HG03175 (cell line): ENCODE measurements around the gene SORL1-AS1.

Experiments
- ATAC-seq: cut with Tn5 transposase; IDR thresholded peaks from one replicate; pipeline ENCODE4 v1.9.1; 2021; ENCODE audit warnings: mild to moderate bottlenecking, moderate library complexity; ENCODE audit not compliant: unreplicated experiment

The SORL1-AS1 gene

DNA sequence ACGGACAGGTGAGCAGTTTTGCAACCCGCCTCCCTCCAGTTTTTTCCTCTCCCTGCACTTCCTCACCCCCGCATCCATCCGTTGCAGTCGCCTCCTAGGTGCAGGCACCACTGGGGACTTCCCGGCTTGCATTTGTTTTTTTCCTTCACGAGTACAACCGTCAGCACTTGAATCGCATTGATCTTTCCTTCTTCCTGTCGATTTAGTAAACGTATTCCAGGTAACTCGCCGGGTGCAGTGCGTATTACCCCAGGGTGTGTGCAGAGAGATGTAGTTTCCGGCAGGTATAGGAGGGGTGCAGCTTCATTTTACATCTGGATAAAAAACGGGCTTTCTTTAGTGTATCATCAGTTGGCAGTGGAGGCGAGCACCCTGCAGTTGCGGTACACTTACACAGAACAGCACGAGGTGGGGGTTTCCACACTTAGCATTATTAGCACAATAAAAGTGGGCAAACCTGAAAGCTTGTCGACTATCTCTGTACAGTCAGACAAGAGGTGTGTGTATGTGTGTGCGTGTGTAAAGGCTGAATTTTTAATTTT lies at the start of gene SORL1-AS1:
TSS of gene SORL1-AS1 (minus strand) at position 359 of the 542 bp plus-strand sequence.
- peak; percentile 9 for ATAC-seq

DNA sequence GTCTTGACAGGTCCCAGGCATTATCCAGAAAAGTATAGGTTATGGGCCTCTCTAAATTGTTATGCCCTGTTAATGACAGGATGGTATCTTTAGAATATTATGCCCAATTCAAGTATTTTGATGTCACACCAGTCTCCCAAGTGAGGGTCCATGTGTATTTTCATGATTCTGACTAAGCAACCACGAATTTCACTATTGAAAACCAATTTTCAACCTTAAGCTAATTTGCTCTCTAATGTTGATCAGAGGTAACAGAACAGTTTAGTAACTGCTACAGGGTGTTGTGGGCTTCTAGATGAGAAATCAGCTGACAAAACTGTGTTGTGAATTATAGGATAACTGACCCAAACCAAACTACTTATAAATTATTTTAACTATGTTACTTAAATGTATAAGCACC lies 48.0 kb upstream of the SORL1-AS1 start:
- no peak for ATAC-seq

DNA sequence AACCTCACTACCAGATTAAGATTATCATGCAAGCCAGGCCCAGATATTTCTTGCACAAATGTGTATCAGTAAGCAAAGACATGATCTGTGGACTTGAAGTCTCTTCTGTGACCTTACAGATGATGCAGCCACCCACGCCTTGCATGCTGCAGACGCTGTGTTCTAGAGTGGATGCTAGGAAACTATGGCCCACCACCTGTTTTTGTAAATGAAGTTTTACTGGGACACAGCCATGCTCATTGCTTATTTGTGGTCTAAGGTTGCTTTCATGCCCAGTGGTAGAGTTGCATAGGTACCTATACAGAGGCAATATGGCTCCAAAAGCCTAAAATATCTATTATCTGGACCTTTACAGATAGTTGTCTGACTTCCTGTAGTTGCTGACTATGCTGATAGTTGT lies 47.5 kb upstream of the SORL1-AS1 start:
- ATAC-seq = no peak

DNA sequence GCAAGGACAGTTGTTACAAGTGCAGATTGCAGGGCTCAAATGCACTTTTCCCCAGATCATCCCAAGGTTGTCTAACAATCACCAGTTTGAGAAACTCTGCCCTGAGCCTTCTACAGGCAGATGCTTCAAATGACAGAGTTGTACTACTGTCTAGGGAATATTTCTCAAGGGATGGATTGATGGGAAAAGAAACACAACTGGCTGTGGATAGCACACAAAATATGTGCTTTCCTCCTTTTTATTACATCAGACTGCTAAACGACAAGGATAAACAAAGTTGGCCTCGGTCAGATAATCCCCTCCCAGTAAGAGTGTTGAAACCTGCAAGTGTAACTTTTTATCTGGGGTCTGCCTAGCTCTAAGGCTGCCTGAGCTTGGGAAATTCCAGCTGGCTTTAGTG lies 46.6 kb upstream of the SORL1-AS1 start:
- ATAC-seq = no peak

DNA sequence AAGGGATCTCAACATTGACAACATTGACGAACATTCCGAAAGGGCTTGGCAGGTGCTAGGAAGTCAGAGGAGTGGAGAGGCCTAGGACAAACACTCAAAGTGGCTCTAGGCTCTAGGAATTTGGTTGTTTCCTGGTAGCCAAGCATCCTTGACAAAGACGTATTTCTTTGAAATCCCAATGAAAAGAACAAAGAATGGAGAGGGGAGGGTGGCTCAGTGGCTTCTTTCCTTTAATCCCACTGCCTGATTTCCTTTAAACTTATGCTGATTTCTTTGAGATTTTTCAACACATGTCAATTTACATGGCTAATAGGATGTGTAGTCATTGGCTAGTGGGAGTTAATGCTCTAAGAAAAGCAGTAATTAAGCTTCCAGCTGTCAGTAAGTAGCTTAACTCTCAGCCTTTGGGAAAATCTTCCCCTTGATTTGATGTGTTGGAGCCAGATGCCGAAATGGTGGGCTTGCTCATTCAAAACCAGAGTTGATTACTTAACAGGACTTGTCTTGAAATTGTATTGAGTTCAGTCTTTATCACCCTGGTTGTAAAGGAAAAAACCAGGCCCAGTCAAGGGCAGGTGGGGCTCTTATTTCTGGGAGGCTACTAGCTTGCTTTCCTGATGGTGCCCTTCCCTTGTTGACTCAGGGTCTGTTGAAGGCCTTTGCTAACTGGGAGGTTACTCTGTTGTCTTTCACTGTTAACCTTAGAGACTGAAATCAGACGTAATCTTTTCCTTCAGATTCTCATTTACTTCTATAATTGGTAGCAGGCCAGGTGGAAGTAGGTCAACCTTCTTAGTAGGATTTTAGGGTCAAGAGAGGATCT lies 44.6 kb upstream of the SORL1-AS1 start:
- no peak for ATAC-seq

DNA sequence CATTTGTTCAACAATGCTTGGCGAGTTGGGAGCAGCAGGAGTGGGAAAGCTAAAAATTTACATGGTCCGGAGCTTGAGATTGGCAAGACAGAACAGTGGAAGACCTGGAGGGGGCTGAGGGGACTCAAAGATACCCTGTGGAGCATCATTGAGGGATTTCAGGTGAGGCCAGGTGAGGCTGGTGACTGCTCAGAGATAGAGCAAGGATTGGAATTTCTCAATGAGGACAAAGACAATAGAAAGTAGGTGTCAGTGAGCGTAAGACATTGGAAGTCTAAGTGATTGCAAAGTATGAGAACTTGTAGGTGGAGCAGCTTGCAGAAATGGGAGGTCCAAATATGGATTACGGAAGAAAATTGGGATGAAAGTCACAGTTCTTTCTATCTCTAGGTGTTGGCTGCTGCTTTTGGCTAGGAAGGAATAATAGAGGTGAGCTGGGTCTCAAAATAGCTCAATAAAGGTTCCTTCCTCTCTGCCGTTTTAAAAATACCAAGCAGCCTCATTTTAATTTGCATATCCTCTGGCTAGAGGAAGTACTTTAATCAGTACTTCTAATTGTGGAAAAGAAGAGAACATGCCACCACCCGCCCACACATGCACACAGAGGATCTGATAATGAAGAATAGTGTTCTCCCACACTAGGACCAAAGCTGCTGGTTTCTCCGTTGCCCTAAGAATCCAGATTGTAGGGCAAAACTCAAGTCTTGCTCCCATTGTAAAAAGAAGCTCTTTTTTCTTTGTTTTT lies 41.8 kb upstream of the SORL1-AS1 start:
- peak; percentile 67 for ATAC-seq

DNA sequence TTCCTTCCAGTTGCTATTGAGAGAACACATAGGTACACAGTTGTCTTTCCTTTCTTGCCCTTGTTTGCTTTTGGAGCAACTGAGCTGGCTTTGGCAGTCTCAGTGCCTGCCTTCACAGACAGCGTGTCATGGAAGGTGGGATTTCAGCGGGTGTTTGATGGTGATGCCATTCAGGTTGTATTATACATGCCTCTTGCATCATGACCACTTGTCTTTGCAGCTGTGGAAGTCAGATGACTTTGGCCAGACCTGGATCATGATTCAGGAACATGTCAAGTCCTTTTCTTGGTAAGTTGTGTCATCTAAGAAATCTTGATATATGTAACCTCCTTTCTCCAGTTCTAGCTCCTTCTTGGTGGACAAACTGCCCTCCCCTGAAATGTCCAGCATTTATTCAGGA lies 37.1 kb upstream of the SORL1-AS1 start:
- no peak for ATAC-seq

DNA sequence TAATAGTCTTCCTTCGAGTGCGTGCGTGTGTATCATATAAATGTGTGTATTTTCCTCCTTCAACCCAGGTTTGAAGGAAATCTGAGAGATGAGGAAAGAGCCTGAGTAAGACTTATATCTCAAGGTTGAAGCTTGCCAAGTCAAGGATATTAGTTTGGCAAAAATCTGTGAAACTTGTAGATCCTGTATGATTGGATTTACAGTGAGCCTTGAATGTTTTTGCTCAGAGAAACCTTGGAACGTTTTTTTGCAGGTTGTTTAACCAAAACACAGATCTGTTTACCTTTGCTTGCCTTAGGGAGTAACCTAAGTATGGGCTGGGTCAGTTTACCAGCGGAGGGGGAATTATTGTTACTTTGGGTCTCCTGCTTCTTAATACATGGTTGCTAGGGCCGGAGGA lies 35.9 kb upstream of the SORL1-AS1 start:
- ATAC-seq = no peak

DNA sequence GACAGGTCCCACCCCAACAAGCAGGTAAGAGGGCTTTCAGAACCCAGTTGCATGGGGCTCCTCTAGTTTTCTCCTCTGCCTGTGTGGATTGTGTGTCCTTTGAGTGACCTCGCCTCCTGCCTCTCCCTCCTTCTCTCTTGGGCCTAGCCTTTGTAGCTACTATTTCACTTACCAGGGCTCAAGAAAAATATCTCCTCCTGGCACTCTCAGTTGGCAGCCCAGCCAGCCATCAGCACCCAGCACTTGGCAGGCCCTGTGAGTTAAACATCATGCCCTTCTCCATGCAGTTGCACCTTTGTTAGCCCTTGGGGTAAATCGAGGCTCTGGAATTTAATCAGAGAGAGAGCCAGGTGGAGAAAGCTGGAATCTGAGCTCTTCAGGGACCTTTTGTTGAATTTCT lies 35.4 kb upstream of the SORL1-AS1 start:
- ATAC-seq = no peak

DNA sequence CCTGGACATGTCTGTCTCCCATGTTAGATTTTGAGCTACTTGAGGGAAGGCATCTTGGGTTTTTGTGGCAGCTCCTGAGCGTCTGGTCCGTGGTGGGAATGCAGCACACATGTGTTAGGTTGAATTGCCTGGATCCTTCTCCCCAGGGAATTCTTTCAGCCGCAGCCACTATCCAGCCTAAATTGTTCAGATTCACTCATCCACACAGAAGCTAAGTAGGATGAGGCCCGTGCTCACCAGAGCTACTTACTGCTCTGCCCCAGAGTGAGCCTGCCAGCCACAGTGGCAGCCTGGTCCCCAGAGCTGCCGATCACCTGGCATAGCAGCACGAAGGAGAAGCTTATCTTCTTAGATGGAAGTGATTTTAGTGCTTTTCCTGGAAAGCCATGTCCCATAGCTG lies 34.4 kb upstream of the SORL1-AS1 start:
- no peak for ATAC-seq

DNA sequence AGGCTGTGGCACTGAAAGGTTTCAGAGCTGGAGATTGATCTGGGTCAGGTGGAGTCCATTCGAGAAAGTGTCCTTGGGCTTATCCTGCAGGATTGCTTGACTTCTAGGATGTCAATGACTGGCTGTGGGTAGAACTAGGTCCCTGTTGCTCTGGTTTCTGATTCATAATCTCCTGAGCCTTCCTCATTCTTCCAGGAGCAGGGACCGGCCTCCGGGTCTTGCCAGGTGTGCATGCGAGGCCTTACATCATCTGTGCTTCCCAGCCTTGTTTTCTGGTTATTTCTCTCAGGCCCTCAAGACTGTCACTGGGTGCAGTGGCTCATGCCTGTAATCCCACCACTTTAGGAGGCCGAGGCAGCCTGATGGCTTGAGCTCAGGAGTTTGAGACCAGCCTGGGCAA lies 33.3 kb upstream of the SORL1-AS1 start:
- ATAC-seq = no peak

DNA sequence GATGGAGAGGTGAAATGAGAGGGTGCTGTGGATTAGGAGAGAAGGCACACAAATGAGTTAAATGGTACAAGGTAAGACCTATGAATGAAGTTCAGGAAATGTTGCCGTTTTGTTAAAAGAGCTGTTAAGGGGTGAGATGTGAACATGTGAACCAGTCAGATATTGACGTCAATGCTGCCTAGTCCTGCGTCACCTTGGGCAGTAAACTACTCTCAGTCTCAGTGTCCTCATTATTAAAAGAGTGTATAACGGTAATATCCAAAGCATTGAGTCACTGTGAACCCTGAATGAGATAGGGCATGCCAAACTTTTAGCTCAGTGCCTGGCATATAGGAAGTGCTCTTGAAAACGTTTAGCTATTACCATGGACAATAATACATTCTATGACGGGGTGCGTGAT lies 32.4 kb upstream of the SORL1-AS1 start:
- ATAC-seq = no peak

DNA sequence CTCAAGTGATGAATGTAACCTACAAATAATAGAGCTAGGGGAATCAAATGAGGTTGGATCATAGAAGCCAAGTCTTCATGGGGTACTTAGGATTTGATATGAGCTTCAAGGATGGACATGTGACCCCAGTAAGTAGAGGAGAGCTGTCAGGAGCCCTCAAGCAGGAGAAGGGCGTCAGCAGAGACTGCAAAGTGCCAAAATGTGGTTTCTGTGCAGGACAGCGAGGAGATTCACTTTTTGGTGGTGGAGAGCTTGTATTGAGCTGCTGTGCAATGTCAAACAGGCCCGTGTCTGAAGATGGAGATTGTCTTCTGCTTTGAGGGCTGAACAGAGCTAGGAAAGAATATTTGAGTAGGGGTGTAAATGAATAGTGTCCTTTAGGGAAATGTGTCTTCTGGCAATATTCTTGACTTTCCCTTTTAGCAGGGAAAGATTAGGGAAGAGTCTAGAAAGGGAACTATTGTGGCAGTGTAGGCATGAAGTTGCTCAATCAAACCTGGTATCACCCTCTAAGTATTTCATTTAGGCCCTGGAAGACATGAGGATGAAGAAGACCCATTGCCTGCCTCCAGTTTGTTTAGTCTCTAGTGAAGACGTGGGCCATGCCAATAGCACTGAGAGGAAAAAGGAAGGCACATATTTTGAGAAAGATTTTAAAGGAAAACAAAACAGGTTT lies 31.2 kb upstream of the SORL1-AS1 start:
- no peak for ATAC-seq

DNA sequence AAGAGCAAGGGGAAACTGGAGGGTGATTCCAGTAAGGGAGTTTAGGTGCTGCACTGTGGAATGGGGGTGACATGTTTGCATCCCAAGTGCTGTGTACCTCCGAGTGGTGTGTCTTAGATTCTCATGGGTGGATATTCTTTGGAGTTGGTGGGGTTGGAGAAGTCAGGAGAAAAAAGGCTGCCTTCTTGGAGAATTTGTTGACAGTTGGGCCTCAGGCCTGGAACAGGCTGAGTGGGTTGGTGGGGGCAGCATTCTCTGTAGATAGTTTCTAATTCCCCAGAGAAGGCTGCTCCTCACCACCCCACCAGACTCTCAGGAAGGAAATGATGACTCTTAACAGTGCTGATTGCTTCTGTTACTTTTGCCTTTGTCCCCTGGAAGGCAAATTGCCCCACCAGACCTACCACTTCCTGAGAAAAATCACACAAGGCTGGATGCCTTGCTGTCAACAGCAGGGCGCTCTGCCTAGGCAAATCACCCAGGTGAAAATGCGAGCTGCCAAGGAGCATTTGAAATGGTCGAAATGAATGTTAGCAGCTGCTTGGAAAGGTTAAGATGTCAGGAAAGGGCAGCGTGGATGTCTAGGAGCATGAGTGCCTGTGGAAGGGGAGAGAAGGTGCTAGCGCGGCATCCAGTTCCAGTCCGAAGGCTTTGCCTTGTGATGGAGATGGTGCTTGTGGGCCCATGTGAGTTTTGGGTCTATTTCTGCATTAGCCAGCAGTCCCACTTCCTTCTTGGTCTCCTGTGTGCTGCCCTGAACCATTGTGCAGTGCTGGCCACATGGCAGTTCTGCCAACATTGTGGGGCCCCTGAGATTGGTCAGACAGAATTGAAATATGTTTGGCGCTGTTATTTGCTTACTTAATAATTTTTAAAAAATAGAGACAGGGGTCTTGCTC lies 29.7 kb upstream of the SORL1-AS1 start:
- ATAC-seq = peak; percentile 85

DNA sequence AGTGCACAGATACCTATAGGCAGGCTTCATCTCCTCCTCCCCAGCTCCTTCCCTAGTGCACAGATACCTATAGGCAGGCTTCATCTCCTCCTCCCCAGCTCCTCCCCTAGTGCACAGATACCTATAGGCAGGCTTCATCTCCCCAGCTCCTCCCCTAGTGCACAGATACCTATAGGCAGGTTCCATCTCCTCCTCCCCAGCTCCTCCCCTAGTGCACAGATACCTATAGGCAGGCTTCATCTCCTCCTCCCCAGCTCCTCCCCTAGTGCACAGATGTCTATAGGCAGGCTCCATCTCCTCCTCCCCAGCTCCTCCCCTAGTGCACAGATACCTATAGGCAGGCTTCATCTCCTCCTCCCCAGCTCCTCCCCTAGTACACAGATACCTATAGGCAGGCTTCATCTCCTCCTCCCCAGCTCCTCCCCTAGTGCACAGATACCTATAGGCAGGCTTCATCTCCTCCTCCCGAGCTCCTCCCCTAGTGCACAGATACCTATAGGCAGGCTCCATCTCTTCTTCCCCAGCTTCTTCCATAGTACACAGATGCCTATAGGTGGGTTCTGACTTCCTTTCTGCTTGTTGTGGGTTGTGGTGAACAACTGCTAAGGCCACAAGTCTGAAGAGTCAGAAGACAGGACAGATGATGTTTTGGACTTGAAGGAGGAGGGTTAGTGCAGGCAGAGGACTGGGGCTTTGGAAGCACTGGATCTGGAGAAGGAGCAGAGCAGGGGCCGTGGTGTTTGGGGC lies 28.9 kb upstream of the SORL1-AS1 start:
- peak; percentile 78 for ATAC-seq

DNA sequence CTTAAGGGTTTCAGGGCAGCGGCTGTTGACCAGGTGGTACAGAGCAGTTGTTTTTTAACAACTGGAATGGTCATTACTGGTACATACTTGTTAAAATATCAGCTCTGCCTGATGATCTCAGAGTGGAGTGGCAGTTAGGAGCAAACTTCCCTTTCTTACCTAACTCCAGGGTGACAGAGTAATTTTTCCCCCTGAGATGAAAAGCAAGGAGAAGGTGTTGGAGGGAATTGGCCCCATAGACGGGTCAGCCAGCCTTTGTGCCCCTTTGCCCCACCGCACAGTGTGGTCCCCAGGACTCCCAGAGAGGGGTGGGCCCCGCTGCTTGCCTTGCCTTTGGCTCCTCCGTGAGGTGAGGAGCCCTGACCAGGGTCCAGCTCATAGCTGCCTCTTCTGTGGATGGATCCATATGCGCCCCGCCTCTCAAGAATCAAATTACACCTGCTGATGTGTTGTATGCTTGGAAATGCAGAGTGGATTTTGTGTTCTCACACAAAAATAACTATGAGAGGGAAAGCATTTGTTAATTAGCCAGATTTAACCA lies 27.0 kb upstream of the SORL1-AS1 start:
- ATAC-seq = no peak

DNA sequence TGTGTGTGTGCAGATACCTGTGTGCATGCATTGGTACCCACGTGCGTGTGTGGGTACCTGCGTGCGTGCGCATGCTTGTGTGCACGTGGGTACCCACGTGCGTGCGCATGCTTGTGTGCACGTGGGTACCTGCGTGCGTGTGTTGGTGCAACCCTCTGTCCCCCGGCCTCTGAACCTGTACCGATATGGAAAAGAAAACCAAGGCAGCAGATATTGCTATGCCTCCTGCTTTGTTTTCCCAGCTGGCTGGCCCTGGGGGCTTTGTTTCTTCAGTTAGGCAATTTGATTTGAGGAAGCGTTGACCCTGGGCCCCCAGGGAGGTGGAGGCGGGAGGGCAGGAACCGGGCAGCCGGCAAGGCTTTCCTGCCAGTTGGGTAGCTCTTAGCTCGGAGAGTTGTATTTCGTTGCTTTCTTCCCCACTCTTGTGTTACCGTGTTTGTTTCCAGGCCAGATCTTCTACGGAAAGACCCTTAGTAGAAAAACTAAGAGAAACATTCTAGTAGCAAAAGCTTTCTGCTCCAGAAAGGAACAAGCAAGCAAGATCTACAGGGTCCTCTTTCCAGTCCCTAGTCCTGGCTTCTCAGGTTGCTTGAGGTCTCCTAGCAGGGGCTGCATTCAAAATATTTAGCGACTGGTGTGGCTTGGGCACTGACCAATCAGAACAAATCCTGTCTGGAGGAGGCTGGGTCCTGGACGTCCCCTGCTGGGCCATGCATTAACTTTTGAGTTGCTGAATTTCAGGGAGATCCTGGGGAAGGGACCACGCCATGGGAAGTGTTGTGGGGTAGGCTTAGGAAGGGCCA lies 26.3 kb upstream of the SORL1-AS1 start:
- ATAC-seq = no peak

DNA sequence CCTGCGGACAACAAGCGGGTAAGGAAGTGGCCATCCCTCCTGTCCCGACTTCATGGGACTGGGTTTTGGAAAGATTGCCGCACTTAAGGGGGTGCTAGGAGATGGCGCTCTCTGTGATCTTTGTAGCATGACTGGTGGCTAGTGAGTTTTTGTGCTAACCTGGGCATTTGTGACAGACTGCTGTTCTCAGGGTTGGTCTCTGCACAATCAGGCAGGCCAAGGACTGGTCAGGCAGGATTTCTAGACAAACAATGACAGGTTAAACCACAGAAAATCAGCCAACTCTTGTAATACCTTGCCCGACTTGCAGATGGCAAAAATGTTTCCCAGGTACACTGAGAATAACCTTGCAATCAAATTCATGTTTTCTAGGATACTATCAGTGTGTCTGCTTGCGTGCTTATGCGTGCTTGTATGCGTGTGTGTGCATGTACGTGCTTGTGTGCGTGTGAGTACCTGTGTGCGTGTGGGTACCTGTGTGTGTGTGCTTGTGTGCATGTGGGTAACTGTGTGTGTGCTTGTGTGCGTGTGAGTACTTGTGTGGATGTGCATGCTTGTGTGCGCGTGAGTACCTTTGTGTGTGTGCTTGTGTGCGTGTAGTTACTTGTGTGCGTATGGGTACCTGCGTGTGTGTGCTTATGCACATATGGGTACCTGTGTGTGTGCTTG lies 25.6 kb upstream of the SORL1-AS1 start:
- no peak for ATAC-seq
